ENCODE data around the gene TCEAL6. TPM values are rescaled to one million over a fixed set of nuclear protein-coding genes. Genes with fewer than 3 reads are reported as not detected.
"Not testable (repeated sequence)": the region's sequence is repeated elsewhere in the genome, so short reads cannot be mapped to it uniquely, and the experiment has no call there.

The TCEAL6 gene
- total and polyA plus RNA-seq, 9 donors, result 0.14 TPM; not detected in 7

GRCh38 chrX:102126863-102127262 is 15.4 kb downstream of the TCEAL6 start:
- Histone ChIP-seq H3K36me3 (ENCODE audit: control insufficient read depth, insufficient read depth, low read length) (no peaks in the 10 kb centered on the region), H3K4me1 (ENCODE audit: control insufficient read depth, insufficient read depth, low read length) (no peaks in the 10 kb centered on the region), H3K9me3 (replicated peaks; ENCODE audit: control insufficient read depth, low read depth, low read length) (no peaks in the 10 kb centered on the region), H3K27me3 (ENCODE audit: control insufficient read depth, insufficient read depth, low read length) (peaks cover 21% of the 10 kb centered on the region), H3K27ac (ENCODE audit: low read length) (no peak overlapping the region), H3K4me3 (ENCODE audit: low read length) (no peak overlapping the region)
- DNase-seq, result no peak
- WGBS (ENCODE audit: insufficient coverage), result 36% methylated on average over 8 of the region's 8 CpGs

- WGBS (ENCODE audit: insufficient coverage), result 38% methylated on average over 14 of the region's 21 CpGs
- peaks cover 21% of the 10 kb centered on the region for H3K27me3 ChIP-seq (ENCODE audit: control insufficient read depth, insufficient read depth, low read length)
- H3K4me3 ChIP-seq (ENCODE audit: low read length); H3K27ac ChIP-seq (ENCODE audit: low read length); H3K9me3 ChIP-seq (replicated peaks; ENCODE audit: control insufficient read depth, low read depth, low read length); H3K4me1 ChIP-seq (ENCODE audit: control insufficient read depth, insufficient read depth, low read length); DNase-seq; H3K36me3 ChIP-seq (ENCODE audit: control insufficient read depth, insufficient read depth, low read length): not testable (repeated sequence)
Observed at GRCh38 chrX:102126080-102126818, 16.0 kb downstream of the TCEAL6 start.

- 20% methylated on average over 11 of the region's 38 CpGs for WGBS (ENCODE audit: insufficient coverage)
- not testable (repeated sequence) for H3K4me3 ChIP-seq (ENCODE audit: low read length)
Observed at GRCh38 chrX:102125436-102125835, 16.8 kb downstream of the TCEAL6 start, which contains the start of gene TCEAL2. Gene TCEAL2, plus strand, starts transcription at chrX:102125679. Its CDS starts 1,152 bp downstream, at chrX:102126831.

GRCh38 chrX:102125014-102125413 is 17.3 kb downstream of the TCEAL6 start:
- not testable (repeated sequence) for H3K27ac ChIP-seq (ENCODE audit: low read length); DNase-seq; H3K9me3 ChIP-seq (replicated peaks; ENCODE audit: control insufficient read depth, low read depth, low read length); H3K36me3 ChIP-seq (ENCODE audit: control insufficient read depth, insufficient read depth, low read length); H3K4me3 ChIP-seq (ENCODE audit: low read length); H3K4me1 ChIP-seq (ENCODE audit: control insufficient read depth, insufficient read depth, low read length)
- peaks cover 20% of the 10 kb centered on the region for H3K27me3 ChIP-seq (ENCODE audit: control insufficient read depth, insufficient read depth, low read length)
- 36% methylated on average over 4 of the region's 10 CpGs for WGBS (ENCODE audit: insufficient coverage)

More at GRCh38 chrX:102125436-102125835, 16.8 kb downstream of the TCEAL6 start, which contains the start of gene TCEAL2:
- H3K4me1 ChIP-seq (ENCODE audit: control insufficient read depth, insufficient read depth, low read length); H3K9me3 ChIP-seq (replicated peaks; ENCODE audit: control insufficient read depth, low read depth, low read length); H3K36me3 ChIP-seq (ENCODE audit: control insufficient read depth, insufficient read depth, low read length); DNase-seq; H3K27ac ChIP-seq (ENCODE audit: low read length): not testable (repeated sequence)
- H3K27me3 ChIP-seq (ENCODE audit: control insufficient read depth, insufficient read depth, low read length), result peaks cover 20% of the 10 kb centered on the region

- DNase-seq, result no peak
- 86% methylated on average over 1 of the region's 2 CpGs for WGBS (ENCODE audit: insufficient coverage)
- H3K9me3 ChIP-seq (replicated peaks; ENCODE audit: control insufficient read depth, low read depth, low read length), result no peaks in the 10 kb centered on the region
- no peak overlapping the region for H3K27ac ChIP-seq (ENCODE audit: low read length)
- peaks cover 10% of the 10 kb centered on the region for H3K27me3 ChIP-seq (ENCODE audit: control insufficient read depth, insufficient read depth, low read length)
- no peaks in the 10 kb centered on the region for H3K36me3 ChIP-seq (ENCODE audit: control insufficient read depth, insufficient read depth, low read length)
- H3K4me3 ChIP-seq (ENCODE audit: low read length), result no peak overlapping the region
- H3K4me1 ChIP-seq (ENCODE audit: control insufficient read depth, insufficient read depth, low read length), result no peaks in the 10 kb centered on the region
Observed at GRCh38 chrX:102115748-102116147, 26.5 kb downstream of the TCEAL6 start.

- 40% methylated on average over 1 of the region's 4 CpGs for WGBS (ENCODE audit: insufficient coverage)
- Histone ChIP-seq H3K9me3 (replicated peaks; ENCODE audit: control insufficient read depth, low read depth, low read length) (no peaks in the 10 kb centered on the region), H3K4me3 (ENCODE audit: low read length) (no peak overlapping the region), H3K27me3 (ENCODE audit: control insufficient read depth, insufficient read depth, low read length) (peaks cover 17% of the 10 kb centered on the region), H3K4me1 (ENCODE audit: control insufficient read depth, insufficient read depth, low read length) (no peaks in the 10 kb centered on the region), H3K27ac (ENCODE audit: low read length) (no peak overlapping the region), H3K36me3 (ENCODE audit: control insufficient read depth, insufficient read depth, low read length) (no peaks in the 10 kb centered on the region)
- DNase-seq, result no peak
Observed at GRCh38 chrX:102113367-102113766, 28.9 kb downstream of the TCEAL6 start.

Other genes with a start within 250 kb of the TCEAL6 start
- 1.9 TPM for gene ZMAT1, start 210.5 kb downstream of the TCEAL6 start, total RNA-seq
- gene ZMAT1, start 210.5 kb downstream of the TCEAL6 start, polyA plus RNA-seq (ENCODE audit: insufficient read depth in 1 of 8, insufficient read length in 8 of 8, low replicate concordance in 1 of 8), result 1 to 10 TPM; 2.4 to 5.5 (median 3.5) TPM
- gene TCEAL2, start 16.8 kb downstream of the TCEAL6 start, total RNA-seq, result 1.8 TPM
- gene TCEAL2, start 16.8 kb downstream of the TCEAL6 start, polyA plus RNA-seq (ENCODE audit: insufficient read depth in 1 of 8, insufficient read length in 8 of 8, low replicate concordance in 1 of 8), result 1 to 10 TPM in 3 of 8 donors, under 1 TPM in 5; 0.64 to 6.9 (median 0.81) TPM
- 0.09 TPM for gene BEX5, start 13.5 kb upstream of the TCEAL6 start, total RNA-seq
- gene BEX5, start 13.5 kb upstream of the TCEAL6 start, polyA plus RNA-seq (ENCODE audit: insufficient read depth in 1 of 8, insufficient read length in 8 of 8, low replicate concordance in 1 of 8), result 1 to 10 TPM in 1 of 8 donors, under 1 TPM in 2, not detected in 5; 0.21 to 1.3 (median 0.30) TPM
- not detected for gene TCP11X1, start 72.8 kb upstream of the TCEAL6 start, total RNA-seq
- gene TCP11X1, start 72.8 kb upstream of the TCEAL6 start, polyA plus RNA-seq (ENCODE audit: insufficient read depth in 1 of 8, insufficient read length in 8 of 8, low replicate concordance in 1 of 8), result not detected
- gene NXF2, start 104.7 kb upstream of the TCEAL6 start, total RNA-seq, result not detected
- not detected for gene NXF2, start 104.7 kb upstream of the TCEAL6 start, polyA plus RNA-seq (ENCODE audit: insufficient read depth in 1 of 8, insufficient read length in 8 of 8, low replicate concordance in 1 of 8)

All from muscle of leg (tissue), 11 donors.